ENCODE results near the gene ACVR1.

Gene ACVR1

DNA sequence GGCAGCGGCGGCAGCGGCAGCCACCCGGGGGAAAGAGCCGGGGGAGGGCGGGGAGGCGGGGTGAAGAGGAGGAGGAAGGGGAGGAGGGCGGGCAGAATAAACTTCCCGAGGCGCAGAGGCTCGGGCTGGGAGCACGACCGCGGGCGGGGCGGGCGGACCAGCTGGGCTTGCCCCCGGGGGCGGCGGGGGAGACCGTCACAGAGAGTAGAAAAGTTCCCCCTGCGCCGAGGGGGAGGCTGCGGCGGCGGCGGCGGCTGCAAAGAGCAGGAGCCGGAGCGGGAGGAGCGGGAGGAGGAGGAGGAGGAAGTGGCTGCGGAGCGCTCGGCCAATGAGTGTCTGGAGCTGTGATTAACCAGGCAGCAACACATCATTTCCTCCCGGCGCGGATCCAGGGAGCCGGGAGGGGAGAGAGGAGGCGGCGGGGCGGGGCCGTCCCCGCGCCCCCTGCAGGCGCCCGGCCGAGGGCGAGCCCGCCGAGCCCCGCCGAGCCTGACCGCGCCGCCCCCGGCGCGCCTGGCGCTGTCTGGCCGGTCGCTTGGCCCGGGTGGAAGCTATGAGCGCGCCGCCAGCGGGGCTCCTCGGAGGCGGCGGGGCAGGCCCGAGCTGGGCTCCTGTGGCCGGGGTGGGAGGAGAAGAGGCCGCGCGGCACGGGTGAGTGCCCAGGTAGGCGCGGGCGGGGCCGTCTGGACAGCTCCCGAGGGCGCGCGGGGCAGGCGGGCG lies at the start of gene ACVR1:
TSS of gene ACVR1 (minus strand) at position 265 of the 720 bp plus-strand sequence. CDS start 76,837 bp downstream, outside the sequence.
- peak; percentile 89 for DNase-seq

DNA sequence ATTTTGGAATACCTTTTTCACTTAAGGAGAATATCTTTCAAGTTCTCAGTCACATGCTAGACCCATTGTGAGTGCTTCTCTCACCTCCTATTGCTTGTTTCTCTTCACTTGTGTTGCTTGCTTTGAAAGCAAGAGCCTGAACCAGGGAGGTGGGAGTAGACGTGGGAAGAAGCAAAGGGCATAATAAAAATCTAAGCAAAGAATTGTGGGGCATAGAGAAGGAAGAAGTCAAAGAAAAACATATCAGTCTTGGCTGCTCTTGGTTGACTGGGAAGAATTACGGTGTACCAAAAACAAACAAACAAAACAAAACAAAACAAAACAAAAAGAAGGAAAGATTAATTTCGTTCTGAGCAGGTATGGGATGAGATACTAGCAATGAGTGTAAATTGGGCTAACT lies 48.9 kb upstream of the ACVR1 start:
- DNase-seq, result no peak

DNA sequence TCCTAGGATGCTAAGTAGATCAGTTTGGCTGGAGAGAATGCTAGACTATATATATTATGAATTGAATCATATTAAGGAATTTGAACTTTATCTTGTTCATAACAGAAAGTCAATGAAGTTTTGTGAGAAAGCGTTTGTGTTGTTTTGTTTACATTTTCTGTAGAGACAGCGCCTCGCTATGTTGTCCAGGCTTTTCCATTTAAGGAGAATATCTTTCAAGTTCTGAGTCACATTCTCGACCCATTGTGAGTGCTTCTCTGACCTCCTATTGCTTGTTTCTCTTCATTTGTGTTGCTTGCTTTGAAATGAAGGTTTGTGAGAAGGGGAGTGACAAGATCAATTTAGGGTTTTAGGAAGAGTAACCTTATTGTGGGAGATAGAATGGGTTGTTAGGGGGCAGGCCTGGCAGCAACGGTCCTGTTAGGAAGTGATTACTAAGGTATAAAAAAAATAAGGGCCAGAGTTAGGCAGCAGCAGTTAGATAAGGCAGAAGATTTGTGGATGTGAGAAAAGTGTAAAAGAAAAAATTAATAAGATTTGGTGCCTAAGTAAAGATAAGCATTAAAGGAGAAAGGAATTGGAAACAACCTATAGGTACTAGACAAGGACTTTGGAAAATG lies 47.6 kb upstream of the ACVR1 start:
- no peak for DNase-seq

DNA sequence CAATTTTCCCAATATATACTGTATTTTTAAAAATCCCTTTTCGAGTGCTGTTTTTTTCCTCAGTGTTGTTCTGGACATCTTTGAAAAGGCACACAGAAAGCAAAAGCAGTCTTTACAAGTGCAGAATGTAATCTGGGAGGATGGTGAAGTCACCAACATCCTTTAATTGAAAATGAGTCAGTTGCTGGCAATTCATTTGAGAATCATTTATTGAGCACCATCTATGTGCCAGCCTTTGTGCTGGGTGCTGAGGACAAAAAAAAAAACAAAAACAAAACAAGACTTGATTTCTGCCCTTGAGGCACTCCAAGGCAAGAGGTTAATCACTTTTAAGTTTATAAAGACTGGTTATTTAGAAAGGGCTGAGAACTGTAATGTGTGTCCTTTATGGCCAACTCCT lies 46.7 kb upstream of the ACVR1 start:
- DNase-seq, result no peak

DNA sequence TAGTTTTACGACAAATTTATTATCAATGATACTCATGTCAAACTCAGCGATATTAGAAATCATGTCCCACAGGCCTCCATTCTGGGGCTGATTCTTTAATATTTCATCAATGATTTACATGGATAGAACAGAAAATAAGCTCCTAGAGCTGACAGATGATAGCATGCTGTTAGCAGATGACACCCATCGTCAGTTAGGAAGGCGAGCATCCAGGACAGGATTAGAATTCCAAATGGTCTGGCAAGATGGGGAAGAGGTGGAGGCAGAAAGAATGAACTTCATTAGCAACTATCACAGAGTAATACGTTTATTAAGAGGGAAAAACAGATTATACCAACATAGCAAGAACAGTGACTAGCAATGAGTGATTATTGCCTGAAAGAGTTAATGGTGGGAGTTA lies 46.2 kb upstream of the ACVR1 start:
- DNase-seq, result no peak

DNA sequence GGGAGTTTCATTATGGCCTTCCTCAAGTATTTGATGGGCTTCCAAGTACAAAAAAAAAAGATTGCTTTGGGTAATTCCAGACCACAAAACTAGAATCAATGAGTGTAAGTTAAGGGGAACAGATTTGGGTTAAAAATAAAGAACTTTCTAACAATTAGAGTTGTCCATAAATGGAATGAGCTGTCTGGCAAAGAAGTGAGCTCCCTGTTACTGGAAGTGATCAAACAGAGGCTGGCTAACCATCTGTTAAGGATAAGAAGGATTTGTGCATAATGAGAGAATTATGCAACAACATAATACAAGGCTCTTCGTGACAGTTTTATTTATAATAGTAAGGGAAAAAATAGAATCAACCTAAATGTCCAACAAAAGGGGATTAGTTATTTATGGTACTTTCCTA lies 44.6 kb upstream of the ACVR1 start:
- no peak for DNase-seq

DNA sequence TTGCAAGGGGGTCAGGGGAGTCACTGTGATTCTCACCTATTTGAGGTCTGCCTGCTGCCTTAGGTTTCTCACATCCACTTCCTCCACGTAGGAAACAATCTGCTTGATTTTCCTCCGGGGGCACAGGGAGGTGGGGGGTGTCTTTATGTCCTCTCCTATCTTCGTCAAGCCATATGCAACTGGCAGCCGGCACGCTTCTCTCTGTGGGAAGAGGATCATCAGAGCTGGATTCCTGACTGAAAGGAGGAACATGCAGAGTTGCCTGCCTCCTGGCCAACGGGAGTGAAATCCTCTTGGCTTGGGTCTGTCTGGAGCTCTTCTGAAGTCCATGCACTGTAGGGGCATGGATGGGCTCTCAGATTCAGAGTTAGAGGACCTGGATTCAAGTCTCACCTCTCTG lies 43.1 kb upstream of the ACVR1 start:
- no peak for DNase-seq

DNA sequence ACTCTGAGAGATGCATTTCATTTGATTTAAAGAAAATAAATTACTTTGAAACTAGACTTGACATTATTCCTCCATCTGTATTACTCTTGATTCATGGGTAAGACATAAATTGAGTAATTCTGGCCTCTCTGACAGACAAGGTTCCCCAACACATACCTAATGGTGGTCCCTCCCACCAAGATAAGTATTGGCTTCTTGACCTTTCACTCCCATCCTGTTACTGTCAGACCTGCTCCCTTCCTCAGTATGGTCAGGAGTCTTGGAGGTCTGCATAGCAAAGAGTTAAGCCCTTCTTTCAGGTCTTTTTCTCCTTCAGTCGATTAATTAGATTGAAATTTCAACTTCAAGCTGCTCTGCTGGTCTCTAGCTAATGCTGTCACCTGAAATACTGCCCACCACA lies 42.2 kb upstream of the ACVR1 start:
- DNase-seq, result no peak

DNA sequence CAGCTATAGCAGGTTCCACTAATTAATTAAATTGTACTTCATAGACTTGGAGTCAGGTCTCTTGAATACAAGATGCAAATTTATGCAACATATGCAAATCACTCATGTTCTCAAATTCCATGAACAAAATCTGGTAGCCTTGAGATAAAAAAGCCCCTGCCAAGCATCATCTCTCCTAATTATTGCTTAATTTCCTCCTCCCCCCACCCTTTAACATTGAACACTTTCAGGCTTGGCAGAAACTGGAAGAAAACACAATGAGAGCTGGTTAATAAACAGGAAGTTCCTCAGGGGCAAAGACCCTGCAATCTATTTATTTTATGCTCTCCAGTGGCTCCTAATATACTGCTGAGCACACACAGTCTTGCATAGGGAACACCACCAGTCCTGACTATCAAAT lies 35.6 kb upstream of the ACVR1 start:
- no peak for DNase-seq

DNA sequence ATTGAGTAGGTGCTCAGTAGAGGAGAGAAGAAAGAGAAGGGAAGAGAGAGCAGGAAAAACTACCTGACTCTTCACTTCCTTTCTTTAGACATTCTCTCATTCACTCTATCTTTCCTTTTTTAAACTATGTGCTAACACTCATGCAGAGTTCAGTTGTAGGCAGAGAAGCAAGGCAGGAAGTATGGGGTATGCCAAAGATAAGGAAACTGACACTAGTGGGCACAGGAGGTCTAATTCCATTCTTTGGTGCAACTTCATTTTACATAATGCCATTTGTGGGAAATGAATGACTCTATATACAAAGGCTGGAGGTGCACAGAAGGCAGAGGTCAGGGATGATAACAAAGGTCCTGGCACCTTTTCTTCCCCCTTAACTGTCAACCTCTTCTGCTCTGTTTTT lies 35.1 kb upstream of the ACVR1 start:
- DNase-seq, result no peak

DNA sequence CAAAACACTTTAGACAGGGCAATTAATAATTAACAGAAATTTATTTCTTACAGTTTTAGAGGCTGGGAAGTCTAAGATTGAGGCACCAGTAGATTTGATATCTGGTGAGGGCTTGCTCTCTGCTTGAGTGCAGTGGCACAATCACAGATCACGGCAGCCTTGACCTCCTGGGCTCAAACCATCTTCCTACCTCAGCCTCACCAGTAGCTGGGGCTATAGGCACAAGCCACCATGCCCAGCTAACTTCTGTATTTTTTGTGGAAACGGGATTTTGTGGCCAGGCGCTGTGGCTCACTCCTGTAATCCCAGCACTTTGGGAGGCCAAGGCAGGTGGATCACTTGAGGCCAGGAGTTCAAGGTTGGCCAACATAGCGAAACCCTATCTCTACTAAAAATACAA lies 29.0 kb upstream of the ACVR1 start:
- no peak for DNase-seq

DNA sequence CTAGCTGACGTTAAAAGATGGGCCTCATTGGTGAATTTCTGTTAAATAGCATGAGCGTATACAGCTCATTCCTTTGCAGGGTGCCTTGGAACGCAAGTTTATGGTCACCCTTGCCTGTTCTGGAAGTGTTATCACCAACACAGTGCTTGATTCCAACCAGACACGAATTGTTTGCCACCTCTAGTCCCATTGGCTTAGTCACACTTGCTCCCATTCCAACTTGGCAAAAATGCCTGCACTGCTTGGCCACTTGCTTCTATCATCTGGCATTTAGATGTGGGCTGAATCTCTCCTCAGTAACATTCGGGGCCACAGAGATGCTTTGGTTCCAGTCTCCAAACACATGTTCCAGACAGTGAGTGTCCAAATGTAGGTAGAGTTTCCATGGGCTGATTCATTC lies 27.5 kb upstream of the ACVR1 start:
- DNase-seq, result no peak

DNA sequence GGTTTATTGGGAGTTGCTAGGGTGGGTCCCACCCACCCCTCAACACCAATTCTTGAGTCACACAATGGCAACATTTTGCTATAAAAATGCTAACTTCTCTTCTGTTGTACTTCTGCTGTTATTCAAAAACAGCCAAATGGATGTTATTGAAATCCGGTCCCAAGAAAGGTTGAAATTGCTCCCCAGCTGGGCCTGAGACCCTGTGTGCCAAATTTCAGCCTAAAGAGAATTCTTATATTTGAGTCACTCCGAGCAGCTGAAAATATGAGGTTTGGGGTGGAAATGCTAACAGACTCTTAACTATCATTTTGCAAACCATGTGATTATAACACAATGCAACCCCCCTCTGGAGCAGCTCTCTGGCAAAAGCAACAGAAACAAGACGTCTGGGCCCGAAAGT lies 27.0 kb upstream of the ACVR1 start:
- DNase-seq, result no peak

DNA sequence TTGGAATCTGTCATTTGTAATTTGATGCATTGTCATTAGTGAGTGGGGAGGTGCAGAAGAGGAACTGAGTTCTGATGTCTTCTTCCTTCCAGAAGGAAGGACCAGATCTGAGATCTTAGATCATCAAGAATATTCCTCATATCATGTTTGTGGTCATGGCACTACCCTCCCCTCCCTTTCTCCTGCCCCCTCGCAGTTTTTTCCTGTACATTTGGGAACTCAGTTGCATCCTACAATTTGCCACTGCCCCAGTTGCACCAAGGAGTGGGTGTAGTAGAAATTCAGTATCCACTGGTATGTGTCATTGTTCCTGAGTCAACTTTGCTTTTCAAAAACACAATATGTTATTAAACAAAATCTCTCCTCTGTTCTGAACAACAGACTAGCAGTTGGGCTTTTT lies 26.6 kb upstream of the ACVR1 start:
- no peak for DNase-seq

DNA sequence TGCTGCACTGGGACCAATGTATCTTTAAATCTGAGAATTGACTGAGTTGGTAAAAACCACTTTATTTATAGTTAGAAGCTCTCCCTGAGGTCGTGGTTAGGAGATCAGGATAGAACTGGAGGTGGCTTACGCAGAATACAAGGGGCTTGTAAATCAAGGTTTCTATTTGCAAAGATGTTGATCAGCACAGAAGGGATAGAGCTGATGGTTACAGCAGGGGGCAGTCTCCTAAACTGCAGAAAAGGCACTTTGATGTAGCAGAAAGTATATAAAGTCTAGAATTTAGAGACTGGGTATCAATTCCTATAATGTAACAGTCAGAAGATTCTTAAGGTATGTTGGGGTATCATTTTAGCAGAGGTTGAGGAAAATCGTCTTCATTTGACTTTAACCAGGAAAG lies 25.2 kb upstream of the ACVR1 start:
- DNase-seq, result peak; percentile 36

DNA sequence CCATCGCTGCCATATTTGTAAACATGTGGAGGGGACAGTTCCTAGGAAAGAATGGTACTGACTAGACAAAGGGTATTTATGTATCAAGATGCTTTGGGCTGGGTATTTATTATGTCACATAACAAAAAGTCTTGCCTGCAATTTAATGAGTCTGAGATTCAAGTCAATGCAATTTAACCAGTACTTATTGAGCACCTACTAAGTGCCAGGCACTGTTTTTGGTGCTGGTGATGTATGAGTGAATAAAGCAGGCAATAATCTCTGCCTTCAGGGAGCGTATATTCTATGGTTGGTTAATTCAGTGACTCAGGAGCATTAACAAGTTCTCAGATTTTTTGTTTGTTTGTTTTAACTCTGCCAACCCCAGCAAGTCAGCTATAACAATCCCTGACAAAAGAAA lies 24.6 kb upstream of the ACVR1 start:
- no peak for DNase-seq

DNA sequence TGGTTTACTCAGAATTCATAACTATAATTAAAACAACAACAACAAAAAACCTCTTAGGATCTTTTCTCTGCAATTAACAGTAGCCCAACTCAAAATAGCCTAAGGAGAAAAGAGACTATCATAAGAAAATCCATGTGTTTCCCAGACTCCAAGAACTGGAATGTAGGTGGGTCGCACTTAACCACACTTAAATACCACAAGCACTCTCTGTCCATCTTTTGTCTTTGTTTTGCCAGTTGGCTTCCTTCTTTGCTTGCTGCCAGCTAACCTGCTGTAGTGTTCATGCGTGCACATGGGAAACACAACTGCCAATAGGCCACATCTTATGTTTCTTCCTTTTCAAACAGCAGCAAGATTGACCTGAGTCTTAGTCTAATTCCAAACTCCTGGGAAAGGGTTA lies 24.1 kb upstream of the ACVR1 start:
- no peak for DNase-seq

DNA sequence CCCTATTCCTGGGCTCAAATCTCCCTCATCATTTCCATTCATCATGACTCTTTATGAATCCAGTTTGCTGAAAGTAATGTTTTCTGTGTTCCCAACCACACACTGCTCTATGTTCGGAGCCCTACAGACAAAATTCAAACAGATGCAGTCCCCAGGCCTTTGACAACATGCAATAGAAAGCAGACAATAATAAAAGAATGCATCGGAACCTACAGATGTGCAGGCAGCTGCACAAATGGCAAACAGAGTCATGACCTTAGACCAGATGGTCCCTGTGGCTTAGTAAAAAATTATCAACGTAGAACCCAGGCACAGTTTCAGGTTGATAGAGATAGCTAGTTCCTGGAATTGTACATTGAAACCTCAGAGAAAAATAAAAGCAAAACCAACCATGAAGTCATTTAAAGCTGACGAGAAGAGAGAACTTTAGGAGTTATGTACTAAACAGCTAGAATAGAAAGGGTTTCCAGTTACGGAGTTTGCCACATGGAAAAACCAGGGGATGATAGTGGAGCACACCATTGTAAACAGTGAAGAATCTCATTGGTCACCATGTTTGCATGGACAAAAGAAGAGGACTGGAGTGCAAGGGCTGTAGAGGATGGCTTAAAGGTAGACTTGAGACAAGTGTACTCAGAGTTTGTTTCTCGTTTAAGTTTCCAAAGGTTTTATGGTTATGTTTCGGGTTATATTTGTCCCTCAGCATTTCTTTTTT lies 23.2 kb upstream of the ACVR1 start:
- DNase-seq, result peak; percentile 36

DNA sequence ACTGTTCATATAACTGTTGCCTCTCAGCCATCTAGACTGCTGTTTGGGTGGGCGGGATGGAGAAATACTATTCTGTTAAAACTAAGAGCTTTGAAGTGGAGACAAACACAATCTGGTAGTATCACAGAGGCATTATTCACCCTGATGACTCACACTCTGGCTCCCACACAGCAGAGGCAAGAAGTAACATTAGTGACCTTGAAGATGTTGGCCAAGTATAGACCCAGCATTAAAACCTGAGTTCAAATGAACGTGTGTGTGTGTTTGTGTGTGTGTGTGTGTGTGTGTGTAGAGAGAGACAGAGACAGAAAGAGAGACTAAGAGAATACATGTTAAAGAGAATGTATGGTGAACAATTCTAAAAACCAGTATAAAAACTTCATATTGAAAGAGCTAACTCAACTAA lies 22.5 kb upstream of the ACVR1 start:
- peak; percentile 62 for DNase-seq

DNA sequence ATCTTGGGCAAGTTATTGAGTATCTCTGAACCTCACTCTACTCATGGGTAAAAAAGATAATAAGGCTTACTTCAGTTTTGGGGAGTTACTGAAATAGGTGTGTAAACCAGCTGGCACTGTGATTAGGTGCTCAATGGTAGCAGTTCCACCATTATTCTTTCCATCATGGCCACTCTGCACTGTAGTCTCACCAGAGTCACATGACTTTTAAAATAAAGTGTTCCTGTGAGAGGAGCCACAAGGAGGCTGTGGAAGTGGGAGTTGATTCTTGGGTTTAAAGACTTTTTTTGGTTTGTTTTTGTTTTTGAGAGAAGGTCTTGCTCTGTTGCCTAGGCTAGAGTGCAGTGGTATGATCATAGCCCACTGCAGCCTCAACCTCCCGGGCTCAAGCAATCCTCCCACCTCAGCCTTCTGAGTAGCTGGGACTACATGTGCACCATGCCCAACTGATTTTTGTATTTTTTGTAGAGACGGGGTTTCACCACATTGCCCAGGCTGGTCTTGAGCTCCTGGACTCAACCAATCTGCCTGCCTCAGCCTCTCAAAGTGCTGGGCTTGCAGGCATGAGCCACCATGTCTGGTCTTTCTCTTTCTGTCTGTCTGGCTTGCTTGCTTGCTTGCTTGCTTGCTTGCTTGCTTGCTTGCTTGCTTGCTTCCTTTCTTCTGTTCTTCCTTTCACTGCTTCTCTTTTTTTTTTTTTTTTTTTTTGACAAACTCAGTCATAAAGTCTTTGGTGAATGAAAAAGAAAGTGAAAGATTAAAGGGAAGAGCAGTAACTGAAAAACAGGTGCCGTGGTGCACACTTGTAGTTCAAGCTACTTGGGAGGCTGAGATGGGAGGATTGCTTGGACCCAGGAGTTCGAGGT lies 21.2 kb upstream of the ACVR1 start:
- peak; percentile 62 for DNase-seq

DNA sequence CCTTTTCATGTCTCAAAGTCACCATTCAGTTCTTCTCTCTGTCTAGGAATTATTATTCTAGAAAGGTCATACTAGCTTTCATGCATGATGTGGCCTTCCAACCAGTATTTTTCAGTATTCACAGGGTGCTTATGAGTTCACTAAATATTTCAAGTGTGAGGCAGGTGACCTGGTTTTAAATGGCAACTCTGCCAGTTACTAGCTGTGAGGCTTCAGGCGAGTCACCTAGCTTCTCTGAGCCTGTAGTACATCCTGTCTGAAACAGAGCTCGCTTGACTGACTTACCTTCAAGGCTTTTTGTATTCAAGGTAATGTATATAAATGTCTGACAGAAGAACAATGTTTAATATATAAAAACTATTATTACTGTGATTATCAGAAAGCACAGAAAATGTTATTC lies 19.4 kb upstream of the ACVR1 start:
- DNase-seq, result peak; percentile 41

DNA sequence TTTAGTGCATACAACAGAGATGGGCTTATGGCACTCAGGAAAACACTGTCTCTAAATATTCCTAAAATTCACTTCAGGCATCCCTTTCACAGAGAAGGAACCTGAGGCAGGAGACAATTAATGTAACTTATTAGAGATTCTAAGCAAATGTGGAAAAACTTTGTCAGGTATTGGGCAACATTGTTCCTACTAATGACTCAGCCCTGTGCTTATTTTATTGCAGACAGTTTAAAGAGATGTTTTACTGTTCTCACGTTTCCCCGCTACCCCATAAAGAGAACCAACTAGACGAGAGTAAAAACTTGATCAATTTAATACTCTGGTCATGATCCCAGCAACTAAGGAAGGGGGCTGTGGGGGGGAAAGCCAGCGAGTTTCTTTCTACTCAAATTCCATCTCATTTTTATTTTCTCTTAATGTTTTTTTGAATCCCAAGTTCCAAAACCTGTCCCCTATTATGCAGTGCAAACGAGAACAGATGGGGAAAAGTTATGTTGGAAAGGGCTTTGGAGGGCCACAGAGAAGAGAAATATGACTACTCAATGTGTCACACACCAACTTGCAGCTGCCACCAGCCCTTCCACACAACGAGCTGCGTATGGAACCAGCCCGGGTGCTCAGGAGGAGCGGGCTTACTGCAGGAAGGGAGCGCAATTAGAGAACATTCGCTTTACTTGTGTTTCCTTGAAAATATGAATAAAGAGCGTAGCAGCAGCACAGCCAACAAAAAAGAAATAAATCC lies 18.7 kb upstream of the ACVR1 start:
- no peak for DNase-seq

DNA sequence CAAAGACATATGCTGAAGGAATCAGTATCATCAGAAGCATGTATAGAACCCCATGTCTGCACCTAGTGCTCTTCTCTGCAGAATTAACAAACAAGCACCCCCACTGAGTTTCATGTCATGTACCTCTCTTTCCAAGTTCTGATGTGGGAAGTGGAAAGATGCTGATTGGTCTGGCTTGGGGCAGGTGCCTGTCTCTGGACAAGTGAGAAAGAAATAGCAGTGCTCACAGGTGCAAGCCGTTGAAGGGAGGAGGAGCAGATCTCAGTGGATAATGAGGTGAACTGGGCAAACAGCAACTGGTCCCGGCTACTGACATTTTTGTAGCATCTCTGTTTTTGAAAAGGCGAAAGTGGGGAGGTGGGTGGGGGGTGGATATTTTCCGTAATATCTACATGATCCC lies 17.5 kb upstream of the ACVR1 start:
- no peak for DNase-seq

Data from CD4-positive, alpha-beta T cell treated with Interleukin-17A for 1 hour (primary cell).